Measurements from ENCODE around the gene ZNF554. TPM values are rescaled to one million over a fixed set of nuclear protein-coding genes. Genes with fewer than 3 reads are reported as not detected.

Gene ZNF554
- total and polyA plus RNA-seq, 2 donors (not counting 3 experiments of a cell fraction or from before 2014, with no cell fraction given): 1.2 to 1.6 TPM

DNA sequence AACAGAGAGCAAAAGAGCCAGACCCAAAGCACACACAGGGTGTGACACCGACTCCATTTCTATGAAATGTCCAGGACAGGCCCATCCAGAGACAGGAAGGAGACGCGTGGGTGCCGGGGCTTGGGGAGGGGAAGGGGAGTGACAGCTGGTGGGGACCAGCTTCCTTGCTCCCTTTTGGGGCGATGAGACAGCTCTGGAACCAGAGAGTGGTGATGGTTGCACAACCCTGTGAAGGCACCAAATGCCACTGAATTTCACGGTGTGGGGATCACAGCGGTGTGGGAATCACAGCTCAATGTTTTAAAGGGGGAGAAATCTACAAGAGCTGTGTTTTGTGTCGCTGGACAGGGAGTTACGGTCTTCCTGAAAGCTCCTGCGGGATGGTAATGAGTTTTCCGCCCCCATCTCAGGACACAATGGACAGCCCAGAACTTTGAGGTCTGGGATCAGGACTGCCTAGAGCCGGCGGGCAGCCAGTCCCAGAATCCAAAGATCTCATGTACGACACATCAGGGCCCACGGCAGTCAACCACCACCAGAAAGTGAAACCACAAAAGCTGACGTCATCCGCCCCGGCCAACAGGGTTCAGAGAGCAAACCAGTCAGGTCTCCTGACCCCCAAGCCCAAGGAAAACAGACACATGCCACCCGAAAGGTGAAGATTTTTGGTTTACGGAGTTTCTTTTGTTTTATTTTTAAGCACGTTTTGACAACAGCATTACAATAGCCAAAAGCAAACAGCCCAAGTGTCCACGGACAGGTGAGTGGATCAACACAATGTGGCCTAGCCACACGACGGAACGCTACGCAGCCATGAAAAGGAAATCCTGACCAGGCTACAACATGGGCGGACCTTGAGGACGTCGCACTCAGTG, 43.9 kb upstream of the ZNF554 start:
- POLR2A ChIA-PET: no interaction called here
- no TSS peak for BruUV-seq (replicated peaks)
- H3K4me3 ChIP-seq (replicated peaks in 1 of 3; ENCODE audit: insufficient read depth in 1 of 3, low read depth in 1 of 3, low read length in 3 of 3): peak overlapping the region in 2 of 3 experiments; percentile 17 to 22

DNA sequence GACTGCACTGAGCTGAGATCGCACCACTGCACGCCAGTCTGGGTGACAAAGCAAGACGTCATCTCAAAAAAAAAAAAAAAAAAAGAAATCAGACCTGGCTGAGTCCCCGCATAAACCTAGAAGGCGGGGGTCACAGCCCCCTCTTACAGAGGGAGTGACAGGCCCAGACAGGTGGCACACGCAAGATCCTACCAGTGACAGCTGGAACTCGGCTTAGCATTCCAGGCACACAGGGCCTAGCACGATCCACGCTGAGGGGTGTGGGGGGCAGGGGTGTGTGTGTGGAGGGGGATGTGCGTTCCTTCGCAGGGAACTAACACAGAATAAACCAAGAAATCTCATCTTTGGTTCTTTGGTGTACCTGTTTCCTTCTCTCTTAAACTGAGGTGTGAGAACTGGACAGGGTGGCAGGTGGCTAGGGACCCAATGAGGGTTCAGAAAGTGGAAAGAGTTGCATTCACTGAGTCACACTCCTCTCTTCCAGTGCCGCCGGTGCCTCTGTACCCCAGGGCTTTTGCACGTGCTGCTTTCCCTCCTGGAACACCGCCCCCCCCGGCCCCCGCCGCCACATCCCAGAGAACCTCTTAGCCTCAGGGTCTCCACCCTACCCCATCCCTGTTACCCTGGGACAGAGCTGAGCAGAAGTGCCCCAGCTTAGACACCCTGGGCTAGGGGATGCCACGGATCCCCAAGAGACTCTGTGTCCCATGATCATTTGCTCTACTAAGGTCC, 41.5 kb upstream of the ZNF554 start:
- no peaks in the 10 kb centered on the region for H3K27me3 ChIP-seq (ENCODE audit: control insufficient read depth in 2 of 2, insufficient read depth in 2 of 2, low read length in 2 of 2)
- no peak overlapping the region for H3K9ac ChIP-seq (replicated peaks; ENCODE audit: extremely low read depth, insufficient read depth, low read length)
- POLR2A ChIA-PET: no interaction called here
- H3K36me3 ChIP-seq (ENCODE audit: control insufficient read depth in 2 of 2, extremely low read depth in 1 of 2, insufficient read depth in 2 of 2, low read length in 2 of 2): no peaks in the 10 kb centered on the region
- CTCF ChIA-PET: no interaction called here
- H3K27ac ChIP-seq (ENCODE audit: insufficient read depth, low read depth, low read length): no peak overlapping the region
- no peak for FAIRE-seq
- peaks cover 12% of the 10 kb centered on the region for H3K4me1 ChIP-seq (ENCODE audit: control insufficient read depth, extremely low read depth, insufficient read depth, low read length)
- H3K9me3 ChIP-seq (replicated peaks; ENCODE audit: control insufficient read depth, insufficient read depth, low read length): no peaks in the 10 kb centered on the region
- no peak for DNase-seq (ENCODE audit: low read depth, low spot score)
- H2AFZ ChIP-seq (ENCODE audit: low read depth, low read length): no peak overlapping the region
- H3K79me2 ChIP-seq (ENCODE audit: control insufficient read depth, insufficient read depth, low read length): peaks cover 94% of the 10 kb centered on the region
- TF ChIP-seq GATA2 (IDR thresholded peaks at IDR 0.05; ENCODE audit: insufficient read depth, insufficient read length, low read depth, low read length): no peak
- TF ChIP-seq MYC (IDR thresholded peaks at IDR 0.05; ENCODE audit: low read depth, low read length): no peak
- TF ChIP-seq, protein P1, sequence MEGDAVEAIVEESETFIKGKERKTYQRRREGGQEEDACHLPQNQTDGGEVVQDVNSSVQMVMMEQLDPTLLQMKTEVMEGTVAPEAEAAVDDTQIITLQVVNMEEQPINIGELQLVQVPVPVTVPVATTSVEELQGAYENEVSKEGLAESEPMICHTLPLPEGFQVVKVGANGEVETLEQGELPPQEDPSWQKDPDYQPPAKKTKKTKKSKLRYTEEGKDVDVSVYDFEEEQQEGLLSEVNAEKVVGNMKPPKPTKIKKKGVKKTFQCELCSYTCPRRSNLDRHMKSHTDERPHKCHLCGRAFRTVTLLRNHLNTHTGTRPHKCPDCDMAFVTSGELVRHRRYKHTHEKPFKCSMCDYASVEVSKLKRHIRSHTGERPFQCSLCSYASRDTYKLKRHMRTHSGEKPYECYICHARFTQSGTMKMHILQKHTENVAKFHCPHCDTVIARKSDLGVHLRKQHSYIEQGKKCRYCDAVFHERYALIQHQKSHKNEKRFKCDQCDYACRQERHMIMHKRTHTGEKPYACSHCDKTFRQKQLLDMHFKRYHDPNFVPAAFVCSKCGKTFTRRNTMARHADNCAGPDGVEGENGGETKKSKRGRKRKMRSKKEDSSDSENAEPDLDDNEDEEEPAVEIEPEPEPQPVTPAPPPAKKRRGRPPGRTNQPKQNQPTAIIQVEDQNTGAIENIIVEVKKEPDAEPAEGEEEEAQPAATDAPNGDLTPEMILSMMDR (IDR thresholded peaks at IDR 0.05; ENCODE audit: extremely low read depth in 1 of 2, insufficient read depth in 1 of 2, low read depth in 1 of 2, low read length in 2 of 2): no peak
- no peak for TF ChIP-seq FOS (IDR thresholded peaks at IDR 0.05; ENCODE audit: borderline replicate concordance, insufficient read depth, low read length)
- H4K20me1 ChIP-seq (replicated peaks; ENCODE audit: control insufficient read depth, extremely low read depth, insufficient read depth, low read length): no peaks in the 10 kb centered on the region
- intact Hi-C loops (cut with micrococcal nuclease) (no loop called here), dilution Hi-C loops (cut with MboI; ENCODE audit: extremely low pct_ligation_motif_present, low sequenced_read_pairs) (no loop called here)
- H3K4me3 ChIP-seq (replicated peaks in 1 of 3; ENCODE audit: insufficient read depth in 1 of 3, low read depth in 1 of 3, low read length in 3 of 3): no peak overlapping the region
- no TSS peak for BruUV-seq (replicated peaks)
- no peaks in the 10 kb centered on the region for H3K9me1 ChIP-seq (replicated peaks; ENCODE audit: control insufficient read depth, extremely low read depth, insufficient read depth, low read length)
- no peak overlapping the region for H3K4me2 ChIP-seq (ENCODE audit: insufficient read depth, low read length)

More for the DNA sequence above, 43.9 kb upstream of the ZNF554 start:
- H2AFZ ChIP-seq (ENCODE audit: low read depth, low read length): no peak overlapping the region
- H4K20me1 ChIP-seq (replicated peaks; ENCODE audit: control insufficient read depth, extremely low read depth, insufficient read depth, low read length): no peaks in the 10 kb centered on the region
- peaks cover 90% of the 10 kb centered on the region for H3K79me2 ChIP-seq (ENCODE audit: control insufficient read depth, insufficient read depth, low read length)
- CTCF ChIA-PET: interaction anchor here (1.0 to 1.2 kb wide), 2 partner anchors 127 to 187 kb away, joined by 3 to 4 read pairs; no protein-coding TSS in a partner anchor
- H3K36me3 ChIP-seq (ENCODE audit: control insufficient read depth in 2 of 2, extremely low read depth in 1 of 2, insufficient read depth in 2 of 2, low read length in 2 of 2): peaks cover 0 to 3% of the 10 kb centered on the region in 2 experiments
- H3K4me1 ChIP-seq (ENCODE audit: control insufficient read depth, extremely low read depth, insufficient read depth, low read length): no peaks in the 10 kb centered on the region
- no peaks in the 10 kb centered on the region for H3K27me3 ChIP-seq (ENCODE audit: control insufficient read depth in 2 of 2, insufficient read depth in 2 of 2, low read length in 2 of 2)
- dilution Hi-C loops (cut with MboI; ENCODE audit: extremely low pct_ligation_motif_present, low sequenced_read_pairs): no loop called here
- peak overlapping the region; percentile 62 for H3K27ac ChIP-seq (ENCODE audit: insufficient read depth, low read depth, low read length)
- peak; percentile 29 for TF ChIP-seq JUN (IDR thresholded peaks at IDR 0.05; ENCODE audit: borderline replicate concordance, insufficient read depth, insufficient read length, low read depth)
- TF ChIP-seq FOS (IDR thresholded peaks at IDR 0.05; ENCODE audit: borderline replicate concordance, insufficient read depth, low read length): no peak
- FAIRE-seq (peak; percentile 85), DNase-seq (ENCODE audit: low read depth, low spot score) (peak; percentile 64)
- H3K9me1 ChIP-seq (replicated peaks; ENCODE audit: control insufficient read depth, extremely low read depth, insufficient read depth, low read length): no peaks in the 10 kb centered on the region
- intact Hi-C loops (cut with micrococcal nuclease): no loop called here
- peak overlapping the region; percentile 57 for H3K4me2 ChIP-seq (ENCODE audit: insufficient read depth, low read length)
- H3K9me3 ChIP-seq (replicated peaks; ENCODE audit: control insufficient read depth, insufficient read depth, low read length): no peaks in the 10 kb centered on the region
- peak overlapping the region; percentile 51 for H3K9ac ChIP-seq (replicated peaks; ENCODE audit: extremely low read depth, insufficient read depth, low read length)

All from endothelial cell of umbilical vein (primary cell).